CD14-positive monocyte (primary cell): ENCODE results near the gene TUBA1A. TPM values are rescaled to one million over a fixed set of nuclear protein-coding genes. Genes with fewer than 3 reads are reported as not detected.

ENCODE experiments used
- DNase-seq, 3 donors: peaks; one replicate each; pipeline ENCODE4 v3.0.0-alpha.2; 2011 to 2022
- H2AFZ ChIP-seq: 2 replicates; pipeline ENCODE4 v1.6.0; 2012; ENCODE audit warnings: mild to moderate bottlenecking, low read depth, low read length, inconsistent platforms; ENCODE audit not compliant: insufficient read depth, poor library complexity, severe bottlenecking
- H3K27ac ChIP-seq, 2 donors: 1 replicate in 1 of 2; 2 replicates in 1 of 2; pipeline ENCODE4 v1.5.1; 2012 to 2013; ENCODE audit warnings: low read length in 2 of 2, control low read depth in 1 of 2, inconsistent platforms in 1 of 2, low read depth in 1 of 2, mild to moderate bottlenecking in 1 of 2
- H3K27me3 ChIP-seq, 2 donors: one replicate each; pipeline versions ENCODE4 v1.6.0 to v1.6.1; 2011 to 2013; ENCODE audit warnings: low read length in 2 of 2; ENCODE audit not compliant: control insufficient read depth in 2 of 2, insufficient read depth in 2 of 2
- H3K36me3 ChIP-seq, 2 donors: replicated peaks in 1 of 2; 1 replicate in 1 of 2; 2 replicates in 1 of 2; pipeline versions ENCODE4 v1.5.1 to v1.6.1; 2012 to 2013; ENCODE audit warnings: low read length in 2 of 2, control low read depth in 1 of 2, inconsistent platforms in 1 of 2, mild to moderate bottlenecking in 1 of 2; ENCODE audit not compliant: insufficient read depth in 2 of 2, control insufficient read depth in 1 of 2
- H3K4me1 ChIP-seq, 2 donors: 1 replicate in 1 of 2; 2 replicates in 1 of 2; pipeline versions ENCODE4 v1.5.1 to v1.6.1; 2012 to 2013; ENCODE audit warnings: low read length in 2 of 2, control low read depth in 1 of 2, inconsistent platforms in 1 of 2, mild to moderate bottlenecking in 1 of 2, moderate library complexity in 1 of 2; ENCODE audit not compliant: insufficient read depth in 2 of 2, control insufficient read depth in 1 of 2
- H3K4me2 ChIP-seq: replicated peaks from 2 replicates; pipeline ENCODE3; 2012; ENCODE audit warnings: low read length, moderate library complexity, mild to moderate bottlenecking; ENCODE audit not compliant: poor library complexity, severe bottlenecking; ENCODE audit errors: extremely low read depth
- H3K4me3 ChIP-seq, 3 experiments: fragments of 200-600 bp in 1 of 3; sonication (generic) in 1 of 3; replicated peaks in 1 of 3; 1 replicate in 2 of 3; 2 replicates in 1 of 3; pipeline ENCODE4 v1.5.1; 2011 to 2013; ENCODE audit warnings: low read length in 3 of 3, mild to moderate bottlenecking in 3 of 3, control low read depth in 2 of 3, low read depth in 2 of 3, inconsistent platforms in 1 of 3, moderate library complexity in 1 of 3
- H3K79me2 ChIP-seq: 2 replicates; pipeline ENCODE4 v1.6.0; 2012; ENCODE audit warnings: mild to moderate bottlenecking, control low read depth, inconsistent platforms, low read length, moderate library complexity; ENCODE audit not compliant: insufficient read depth
- H3K9ac ChIP-seq: 2 replicates; pipeline ENCODE4 v1.6.0; 2017; ENCODE audit warnings: low read length, mild to moderate bottlenecking; ENCODE audit not compliant: insufficient read depth, poor library complexity, severe bottlenecking
- H3K9me3 ChIP-seq, 2 donors: replicated peaks in 1 of 2; 1 replicate in 1 of 2; 2 replicates in 1 of 2; pipeline versions ENCODE4 v1.5.1 to v1.6.1; 2012 to 2013; ENCODE audit warnings: low read length in 2 of 2, control low read depth in 1 of 2; ENCODE audit not compliant: control insufficient read depth in 1 of 2, insufficient read depth in 1 of 2
- H4K20me1 ChIP-seq: 2 replicates; pipeline ENCODE4 v1.6.0; 2012; ENCODE audit warnings: mild to moderate bottlenecking, low read length, control low read depth, moderate library complexity; ENCODE audit not compliant: insufficient read depth
- H3K27ac Mint-ChIP-seq, 7 donors: one replicate each; pipeline ENCODE4 v1.8.0; 2020; ENCODE audit warnings: mild to moderate bottlenecking in 7 of 7, mixed read lengths in 7 of 7, moderate library complexity in 6 of 7, inconsistent platforms in 2 of 7
- H3K27me3 Mint-ChIP-seq, 3 donors: one replicate each; pipeline ENCODE4 v1.8.0; 2021 to 2022; ENCODE audit warnings: low read depth in 3 of 3, mild to moderate bottlenecking in 3 of 3, mixed read lengths in 3 of 3, moderate library complexity in 3 of 3, inconsistent platforms in 1 of 3
- H3K36me3 Mint-ChIP-seq, 2 donors: one replicate each; pipeline ENCODE4 v1.8.0; 2020; ENCODE audit warnings: mixed read lengths in 2 of 2, inconsistent platforms in 1 of 2, mild to moderate bottlenecking in 1 of 2
- H3K4me1 Mint-ChIP-seq: one replicate; pipeline ENCODE4 v1.8.0; 2020; ENCODE audit warnings: mild to moderate bottlenecking, mixed read lengths
- H3K4me3 Mint-ChIP-seq, 2 donors: one replicate each; pipeline ENCODE4 v1.8.0; 2020; ENCODE audit warnings: mild to moderate bottlenecking in 2 of 2, mixed read lengths in 2 of 2, moderate library complexity in 1 of 2
- H3K9me3 Mint-ChIP-seq, 7 donors: one replicate each; pipeline ENCODE4 v1.8.0; 2020 to 2022; ENCODE audit warnings: mixed read lengths in 7 of 7, mild to moderate bottlenecking in 6 of 7, moderate library complexity in 6 of 7, inconsistent platforms in 2 of 7
- CTCF ChIP-seq: fragments of 200-600 bp; IDR thresholded peaks from one replicate; pipeline ENCODE4 v1.8.0; 2022; ENCODE audit warnings: antibody characterized with exemption, mild to moderate bottlenecking
- WGBS: methylation state at CpG from one replicate; pipeline ENCODE4 v1.1.5; 2013; ENCODE audit warnings: missing lambda C conversion rate; ENCODE audit not compliant: insufficient coverage; 5-methylcytosine and 5-hydroxymethylcytosine counted together
- intact Hi-C, 2 donors: fragments of 100-400 bp; cut with micrococcal nuclease; formaldehyde crosslinking; loops; one replicate each; pipeline versions ENCODE4 v1.15.0 to v1.15.1; 2023
- polyA plus RNA-seq, 3 donors: library from polyadenylated mRNA; depleted of rRNA in 1 of 3; unstranded in 2 of 3; stranded (reverse) in 1 of 3; fragments of 300-500 nt in 2 of 3; fragments of >200 nt in 1 of 3; fragmentation: Illumina TruSeq in 2 of 3; gene quantifications; 1 replicate in 2 of 3; 2 replicates in 1 of 3; pipeline ENCODE4 v1.2.3, GENCODE V29; 2012 to 2021

TUBA1A gene
- polyA plus RNA-seq, 3 donors, result 859 to 1,779 (median 946) TPM

- Histone ChIP-seq H3K27me3 (no peaks in the 10 kb centered on the region), H3K9ac (no peak overlapping the region), H2AFZ (no peak overlapping the region), H3K27ac (no peak overlapping the region), H3K79me2 (no peaks in the 10 kb centered on the region), H3K36me3 (no peaks in the 10 kb centered on the region), H3K4me1 (peaks cover 10 to 11% of the 10 kb centered on the region in 2 donors), H4K20me1 (no peaks in the 10 kb centered on the region), H3K4me3 (no peak overlapping the region), H3K9me3 (no peaks in the 10 kb centered on the region), H3K4me2 (no peak overlapping the region)
- H3K4me3 Mint-ChIP-seq, result no peak overlapping the region
- TF ChIP-seq CTCF, result no peak
- peaks cover 0 to 3% (median 0%) of the 10 kb centered on the region in 3 donors for H3K27me3 Mint-ChIP-seq
- no peak overlapping the region for H3K27ac Mint-ChIP-seq
- no peak for DNase-seq
- no peaks in the 10 kb centered on the region for H3K36me3 Mint-ChIP-seq
- intact Hi-C loops, result no loop called here
- H3K4me1 Mint-ChIP-seq, result peaks cover 8% of the 10 kb centered on the region
- H3K9me3 Mint-ChIP-seq, result peaks cover 0 to 1% (median 0%) of the 10 kb centered on the region in 7 donors
These were observed 17.5 kb upstream of the TUBA1A start for GRCh38 chr12:49206389-49206788.

GRCh38 chr12:49201595-49202295, 12.9 kb upstream of the TUBA1A start:
- 67% methylated on average over 1 of the region's 4 CpGs for WGBS
- no peaks in the 10 kb centered on the region for H4K20me1 ChIP-seq
- H3K4me1 ChIP-seq, result peaks cover 29 to 30% of the 10 kb centered on the region in 2 donors
- peak overlapping the region in 1 of 2 donors; percentile 78 for H3K27ac ChIP-seq
- H3K9ac ChIP-seq, result peak overlapping the region; percentile 16
- Mint-ChIP-seq H3K4me3 (peak overlapping the region in 1 of 2 donors; percentile 64), H3K4me1 (peaks cover 23% of the 10 kb centered on the region), H3K27ac (peak overlapping the region; percentile 69 to 89 (median 87)), H3K27me3 (no peaks in the 10 kb centered on the region), H3K36me3 (peaks cover 4 to 7% of the 10 kb centered on the region in 2 donors), H3K9me3 (no peaks in the 10 kb centered on the region)
- H3K79me2 ChIP-seq, result no peaks in the 10 kb centered on the region
- peak overlapping the region in 1 of 3 experiments; percentile 45 for H3K4me3 ChIP-seq
- H2AFZ ChIP-seq, result no peak overlapping the region
- H3K9me3 ChIP-seq, result no peaks in the 10 kb centered on the region
- intact Hi-C loops, result loop anchor here in 1 of 2 donors (2.0 kb wide), 1 partner anchor 19 kb away; no protein-coding TSS in a partner anchor
- peak overlapping the region; percentile 62 for H3K4me2 ChIP-seq
- H3K27me3 ChIP-seq, result no peaks in the 10 kb centered on the region
- H3K36me3 ChIP-seq, result no peaks in the 10 kb centered on the region
- DNase-seq, result peak; percentile 47 to 53 (median 49)
- no peak for TF ChIP-seq CTCF
